HepG2 (cell line): Measurements from ENCODE around the gene B9D2. TPM values are rescaled to one million over a fixed set of nuclear protein-coding genes. Genes with fewer than 3 reads are reported as not detected.

Source experiments
- GPN1 ChIP-seq: sonication (generic); formaldehyde crosslinking; IDR thresholded peaks from 2 replicates; pipeline ENCODE4 v1.5.1; 2020; ENCODE audit warnings: missing genetic modification reagents, borderline replicate concordance
- HIVEP1 ChIP-seq: sonication (generic); formaldehyde crosslinking; IDR thresholded peaks from 2 replicates; pipeline ENCODE4 v1.4.0; 2020; ENCODE audit warnings: mild to moderate bottlenecking, missing genetic modification reagents
- KDM5A ChIP-seq: fragments of 200-600 bp; sonication (generic); IDR thresholded peaks from 2 replicates; pipeline ENCODE4 v1.7.0; 2018; ENCODE audit warnings: antibody characterized with exemption, mild to moderate bottlenecking, low read length, borderline replicate concordance
- MED8 ChIP-seq: sonication (generic); formaldehyde crosslinking; IDR thresholded peaks from 2 replicates; pipeline ENCODE4 v1.8.1; 2023; ENCODE audit warnings: mild to moderate bottlenecking, missing genetic modification reagents; ENCODE audit not compliant: insufficient replicate concordance
- SAP130 ChIP-seq: IDR thresholded peaks from 2 replicates; pipeline ENCODE4 v1.6.1; 2016; ENCODE audit warnings: low read depth
- ZBTB7A ChIP-seq: sonication (generic); formaldehyde crosslinking; IDR thresholded peaks from 2 replicates; pipeline ENCODE4 v1.8.0; 2022; ENCODE audit warnings: mild to moderate bottlenecking, missing genetic modification reagents
- ZBTB7B ChIP-seq: sonication (generic); formaldehyde crosslinking; IDR thresholded peaks from 2 replicates; pipeline ENCODE4 v1.4.0; 2020; ENCODE audit warnings: missing genetic modification reagents
- ZNF253 ChIP-seq: sonication (generic); formaldehyde crosslinking; IDR thresholded peaks from 2 replicates; pipeline ENCODE4 v1.8.0; 2022; ENCODE audit warnings: mild to moderate bottlenecking, missing genetic modification reagents, borderline replicate concordance
- ZNF33B ChIP-seq: sonication (generic); formaldehyde crosslinking; IDR thresholded peaks from 2 replicates; pipeline ENCODE4 v1.5.1; 2020; ENCODE audit warnings: mild to moderate bottlenecking, missing genetic modification reagents
- ZNF550 ChIP-seq: sonication (generic); formaldehyde crosslinking; IDR thresholded peaks from 2 replicates; pipeline ENCODE4 v1.4.0; 2020; ENCODE audit warnings: mild to moderate bottlenecking, missing genetic modification reagents, borderline replicate concordance
- ZNF615 ChIP-seq: sonication (generic); formaldehyde crosslinking; IDR thresholded peaks from 2 replicates; pipeline ENCODE4 v1.5.0; 2020; ENCODE audit warnings: mild to moderate bottlenecking, missing genetic modification reagents, borderline replicate concordance
- polyA plus RNA-seq, 8 experiments: library from polyadenylated mRNA; depleted of rRNA in 3 of 8; stranded (reverse) in 7 of 8; unstranded in 1 of 8; fragments of >200 nt; fragmentation: Illumina TruSeq in 4 of 8; extraction: Trizol in 4 of 8; gene quantifications; 2 replicates each; pipeline versions ENCODE4 v1.2.1 to v1.2.3, GENCODE V29; 2011 to 2016; ENCODE audit warnings: low read depth in 4 of 8, missing spikeins in 1 of 8, mixed read lengths in 1 of 8; ENCODE audit not compliant: insufficient read depth in 1 of 8
- total RNA-seq, 5 experiments: library from RNA; depleted of rRNA; stranded (reverse); fragments of >200 nt; fragmentation: Illumina TruSeq; extraction: Trizol; gene quantifications; 2 replicates each; pipeline ENCODE4 v1.2.3, GENCODE V29; 2016; ENCODE audit warnings: low read depth in 1 of 5
- TF ChIP-seq, protein P1 (sequence below), 2 experiments: IDR thresholded peaks; 2 replicates each; pipeline ENCODE4 v1.6.1; 2011 to 2012; ENCODE audit warnings: low read length in 2 of 2, borderline replicate concordance in 1 of 2, low read depth in 1 of 2, mild to moderate bottlenecking in 1 of 2, moderate library complexity in 1 of 2
- TF ChIP-seq, protein P2 (sequence below): sonication (generic); formaldehyde crosslinking; IDR thresholded peaks from 2 replicates; pipeline ENCODE4 v1.9.0; 2021; ENCODE audit warnings: missing genetic modification reagents, borderline replicate concordance
- TF ChIP-seq, protein P3 (sequence below): fragments of 450-650 bp; IDR thresholded peaks from 2 replicates; pipeline ENCODE4 v1.6.1; 2017; ENCODE audit warnings: mild to moderate bottlenecking
- TF ChIP-seq, protein P4 (sequence below): sonication (generic); formaldehyde crosslinking; IDR thresholded peaks from 2 replicates; pipeline ENCODE4 v1.4.0; 2020; ENCODE audit warnings: missing genetic modification reagents

B9D2 gene
- total and polyA plus RNA-seq, 2 of the 13 experiments (the other 11 are each of a cell fraction or from before 2014, with no cell fraction given), result 3.1 to 4.4 TPM

DNA sequence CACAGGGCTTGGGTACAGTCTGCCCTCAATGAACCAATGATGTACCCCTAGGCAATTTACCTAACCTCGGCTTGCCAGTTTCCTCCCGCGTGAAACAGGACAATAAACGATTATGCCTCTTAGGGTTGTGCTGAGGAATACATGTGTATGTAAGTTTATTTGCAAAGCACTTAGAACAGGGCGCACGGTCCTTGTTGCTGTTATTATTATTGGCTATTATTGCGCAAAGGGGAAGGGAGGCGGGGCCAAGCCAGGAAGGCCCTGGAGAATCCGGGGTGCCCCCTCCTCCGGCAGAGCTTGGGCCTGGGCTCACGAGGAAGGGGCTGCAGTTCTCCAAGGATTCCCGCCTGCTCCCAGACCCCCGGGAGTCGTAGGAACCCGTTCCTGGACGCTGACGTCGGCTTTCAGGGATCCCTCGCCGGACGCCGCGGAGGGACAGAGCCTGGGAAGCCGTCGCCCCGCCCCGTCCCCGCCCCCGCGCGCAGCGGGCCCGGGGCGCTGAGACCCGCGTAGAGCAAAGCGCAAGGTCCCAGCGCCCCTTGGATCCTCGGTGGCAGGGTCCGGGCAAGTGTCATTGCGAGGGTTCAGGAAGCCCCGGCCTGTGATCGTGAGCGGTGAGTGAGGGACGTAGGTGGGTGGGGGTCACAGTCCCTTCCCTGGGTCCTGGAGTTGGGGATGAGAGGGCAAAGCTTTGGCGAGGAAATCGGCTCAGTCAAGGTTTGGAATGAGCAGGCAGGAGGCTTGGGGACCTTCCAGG lies 12.5 kb upstream of the B9D2 start, which contains the start of gene TMEM91 (continued):
- TF ChIP-seq, protein P1, sequence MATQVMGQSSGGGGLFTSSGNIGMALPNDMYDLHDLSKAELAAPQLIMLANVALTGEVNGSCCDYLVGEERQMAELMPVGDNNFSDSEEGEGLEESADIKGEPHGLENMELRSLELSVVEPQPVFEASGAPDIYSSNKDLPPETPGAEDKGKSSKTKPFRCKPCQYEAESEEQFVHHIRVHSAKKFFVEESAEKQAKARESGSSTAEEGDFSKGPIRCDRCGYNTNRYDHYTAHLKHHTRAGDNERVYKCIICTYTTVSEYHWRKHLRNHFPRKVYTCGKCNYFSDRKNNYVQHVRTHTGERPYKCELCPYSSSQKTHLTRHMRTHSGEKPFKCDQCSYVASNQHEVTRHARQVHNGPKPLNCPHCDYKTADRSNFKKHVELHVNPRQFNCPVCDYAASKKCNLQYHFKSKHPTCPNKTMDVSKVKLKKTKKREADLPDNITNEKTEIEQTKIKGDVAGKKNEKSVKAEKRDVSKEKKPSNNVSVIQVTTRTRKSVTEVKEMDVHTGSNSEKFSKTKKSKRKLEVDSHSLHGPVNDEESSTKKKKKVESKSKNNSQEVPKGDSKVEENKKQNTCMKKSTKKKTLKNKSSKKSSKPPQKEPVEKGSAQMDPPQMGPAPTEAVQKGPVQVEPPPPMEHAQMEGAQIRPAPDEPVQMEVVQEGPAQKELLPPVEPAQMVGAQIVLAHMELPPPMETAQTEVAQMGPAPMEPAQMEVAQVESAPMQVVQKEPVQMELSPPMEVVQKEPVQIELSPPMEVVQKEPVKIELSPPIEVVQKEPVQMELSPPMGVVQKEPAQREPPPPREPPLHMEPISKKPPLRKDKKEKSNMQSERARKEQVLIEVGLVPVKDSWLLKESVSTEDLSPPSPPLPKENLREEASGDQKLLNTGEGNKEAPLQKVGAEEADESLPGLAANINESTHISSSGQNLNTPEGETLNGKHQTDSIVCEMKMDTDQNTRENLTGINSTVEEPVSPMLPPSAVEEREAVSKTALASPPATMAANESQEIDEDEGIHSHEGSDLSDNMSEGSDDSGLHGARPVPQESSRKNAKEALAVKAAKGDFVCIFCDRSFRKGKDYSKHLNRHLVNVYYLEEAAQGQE (IDR thresholded peaks at IDR 0.05; ENCODE audit: borderline replicate concordance in 1 of 2, low read depth in 1 of 2, low read length in 2 of 2), result no peak
- TF ChIP-seq ZNF253 (CRISPR knock-in tag) (no peak), HIVEP1 (CRISPR knock-in tag) (no peak), KDM5A (no peak; the same call in 1 of the 2 replicates), ZNF550 (CRISPR knock-in tag) (no peak), ZBTB7A (peak; percentile 84; the same call in 1 of the 2 replicates), SAP130 (CRISPR knock-in tag) (peak; percentile 41; the same call in 1 of the 2 replicates), ZNF33B (no peak), GPN1 (no peak), MED8 (CRISPR knock-in tag) (no peak), ZBTB7B (CRISPR knock-in tag) (no peak), ZNF615 (CRISPR knock-in tag) (no peak)
- TF ChIP-seq, protein P2, sequence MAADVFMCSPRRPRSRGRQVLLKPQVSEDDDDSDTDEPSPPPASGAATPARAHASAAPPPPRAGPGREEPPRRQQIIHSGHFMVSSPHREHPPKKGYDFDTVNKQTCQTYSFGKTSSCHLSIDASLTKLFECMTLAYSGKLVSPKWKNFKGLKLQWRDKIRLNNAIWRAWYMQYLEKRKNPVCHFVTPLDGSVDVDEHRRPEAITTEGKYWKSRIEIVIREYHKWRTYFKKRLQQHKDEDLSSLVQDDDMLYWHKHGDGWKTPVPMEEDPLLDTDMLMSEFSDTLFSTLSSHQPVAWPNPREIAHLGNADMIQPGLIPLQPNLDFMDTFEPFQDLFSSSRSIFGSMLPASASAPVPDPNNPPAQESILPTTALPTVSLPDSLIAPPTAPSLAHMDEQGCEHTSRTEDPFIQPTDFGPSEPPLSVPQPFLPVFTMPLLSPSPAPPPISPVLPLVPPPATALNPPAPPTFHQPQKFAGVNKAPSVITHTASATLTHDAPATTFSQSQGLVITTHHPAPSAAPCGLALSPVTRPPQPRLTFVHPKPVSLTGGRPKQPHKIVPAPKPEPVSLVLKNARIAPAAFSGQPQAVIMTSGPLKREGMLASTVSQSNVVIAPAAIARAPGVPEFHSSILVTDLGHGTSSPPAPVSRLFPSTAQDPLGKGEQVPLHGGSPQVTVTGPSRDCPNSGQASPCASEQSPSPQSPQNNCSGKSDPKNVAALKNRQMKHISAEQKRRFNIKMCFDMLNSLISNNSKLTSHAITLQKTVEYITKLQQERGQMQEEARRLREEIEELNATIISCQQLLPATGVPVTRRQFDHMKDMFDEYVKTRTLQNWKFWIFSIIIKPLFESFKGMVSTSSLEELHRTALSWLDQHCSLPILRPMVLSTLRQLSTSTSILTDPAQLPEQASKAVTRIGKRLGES (CRISPR knock-in tag), result no peak
- TF ChIP-seq, protein P3, sequence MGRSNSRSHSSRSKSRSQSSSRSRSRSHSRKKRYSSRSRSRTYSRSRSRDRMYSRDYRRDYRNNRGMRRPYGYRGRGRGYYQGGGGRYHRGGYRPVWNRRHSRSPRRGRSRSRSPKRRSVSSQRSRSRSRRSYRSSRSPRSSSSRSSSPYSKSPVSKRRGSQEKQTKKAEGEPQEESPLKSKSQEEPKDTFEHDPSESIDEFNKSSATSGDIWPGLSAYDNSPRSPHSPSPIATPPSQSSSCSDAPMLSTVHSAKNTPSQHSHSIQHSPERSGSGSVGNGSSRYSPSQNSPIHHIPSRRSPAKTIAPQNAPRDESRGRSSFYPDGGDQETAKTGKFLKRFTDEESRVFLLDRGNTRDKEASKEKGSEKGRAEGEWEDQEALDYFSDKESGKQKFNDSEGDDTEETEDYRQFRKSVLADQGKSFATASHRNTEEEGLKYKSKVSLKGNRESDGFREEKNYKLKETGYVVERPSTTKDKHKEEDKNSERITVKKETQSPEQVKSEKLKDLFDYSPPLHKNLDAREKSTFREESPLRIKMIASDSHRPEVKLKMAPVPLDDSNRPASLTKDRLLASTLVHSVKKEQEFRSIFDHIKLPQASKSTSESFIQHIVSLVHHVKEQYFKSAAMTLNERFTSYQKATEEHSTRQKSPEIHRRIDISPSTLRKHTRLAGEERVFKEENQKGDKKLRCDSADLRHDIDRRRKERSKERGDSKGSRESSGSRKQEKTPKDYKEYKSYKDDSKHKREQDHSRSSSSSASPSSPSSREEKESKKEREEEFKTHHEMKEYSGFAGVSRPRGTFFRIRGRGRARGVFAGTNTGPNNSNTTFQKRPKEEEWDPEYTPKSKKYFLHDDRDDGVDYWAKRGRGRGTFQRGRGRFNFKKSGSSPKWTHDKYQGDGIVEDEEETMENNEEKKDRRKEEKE, result no peak
- TF ChIP-seq, protein P4, sequence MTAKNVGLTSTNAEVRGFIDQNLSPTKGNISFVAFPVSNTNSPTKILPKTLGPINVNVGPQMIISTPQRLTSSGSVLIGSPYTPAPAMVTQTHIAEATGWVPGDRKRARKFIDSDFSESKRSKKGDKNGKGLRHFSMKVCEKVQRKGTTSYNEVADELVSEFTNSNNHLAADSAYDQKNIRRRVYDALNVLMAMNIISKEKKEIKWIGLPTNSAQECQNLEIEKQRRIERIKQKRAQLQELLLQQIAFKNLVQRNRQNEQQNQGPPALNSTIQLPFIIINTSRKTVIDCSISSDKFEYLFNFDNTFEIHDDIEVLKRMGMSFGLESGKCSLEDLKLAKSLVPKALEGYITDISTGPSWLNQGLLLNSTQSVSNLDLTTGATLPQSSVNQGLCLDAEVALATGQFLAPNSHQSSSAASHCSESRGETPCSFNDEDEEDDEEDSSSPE (CRISPR knock-in tag), result no peak
